Ascending aorta (tissue), 2 donors: ENCODE measurements around the gene ADPRH. TPM values are rescaled to one million over a fixed set of nuclear protein-coding genes. Genes with fewer than 3 reads are reported as not detected.
"Not testable (repeated sequence)": the region's sequence is repeated elsewhere in the genome, so short reads cannot be mapped to it uniquely, and the experiment has no call there.

ENCODE experiments used
- DNase-seq, 2 donors: peaks; one replicate each; pipeline ENCODE4 v3.0.0-alpha.2; 2019; ENCODE audit warnings: low spot score in 2 of 2
- H3K27ac ChIP-seq, 2 donors: fragments of 200-600 bp; sonication (generic); one replicate each; pipeline ENCODE4 v1.5.1; 2016 to 2017; ENCODE audit warnings: mild to moderate bottlenecking in 1 of 2
- H3K27me3 ChIP-seq: fragments of 200-600 bp; sonication (generic); one replicate; pipeline ENCODE4 v1.5.1; 2017
- H3K36me3 ChIP-seq, 2 donors: fragments of 200-600 bp; sonication (generic); one replicate each; pipeline ENCODE4 v1.5.1; 2016
- H3K4me1 ChIP-seq, 2 donors: fragments of 200-600 bp; sonication (generic); one replicate each; pipeline ENCODE4 v1.5.1; 2016 to 2017; ENCODE audit warnings: mild to moderate bottlenecking in 1 of 2
- H3K4me3 ChIP-seq, 2 donors: fragments of 200-600 bp; sonication (generic); one replicate each; pipeline ENCODE4 v1.5.1; 2016 to 2017; ENCODE audit warnings: mild to moderate bottlenecking in 1 of 2
- H3K9me3 ChIP-seq, 2 donors: fragments of 200-600 bp; sonication (generic); one replicate each; pipeline ENCODE4 v1.5.1; 2016
- intact Hi-C: fragments of 100-400 bp; cut with DNase I; formaldehyde crosslinking; loops from one replicate; pipeline ENCODE4 v1.15.1; 2023
- total RNA-seq: library from RNA; depleted of rRNA; stranded (reverse); fragments of >200 nt; gene quantifications from one replicate; pipeline ENCODE4 v1.1.0, GENCODE V29; 2016
- TF ChIP-seq, protein P1 (sequence below), 3 experiments: fragments of 200-600 bp in 2 of 3; fragments of 450-650 bp in 1 of 3; sonication (generic) in 2 of 3; IDR thresholded peaks; one replicate each; pipeline ENCODE4 v1.5.1; 2016 to 2019; ENCODE audit warnings: antibody characterized with exemption in 3 of 3, mild to moderate bottlenecking in 1 of 3, moderate library complexity in 1 of 3

ADPRH gene
- total RNA-seq, 1 donor from 2014 or later, result 32.1 TPM

DNA sequence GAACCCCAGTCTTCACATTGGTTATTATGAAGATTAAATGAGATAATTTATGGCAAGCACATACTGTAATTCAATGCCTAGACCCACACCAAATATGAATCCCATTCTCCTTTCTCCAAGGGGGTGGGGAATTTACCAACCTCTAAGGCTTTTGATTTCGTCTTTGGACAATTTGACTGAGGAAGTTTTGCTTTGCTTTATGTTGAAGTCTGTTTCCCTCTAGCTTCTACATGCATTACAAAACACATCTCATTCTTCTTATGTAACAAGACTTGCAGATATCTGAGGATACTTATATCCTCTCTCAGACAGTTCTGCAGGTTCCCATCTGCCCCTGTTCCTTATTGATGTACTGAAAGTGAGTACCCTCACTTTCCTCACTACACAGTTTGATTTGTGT is 32.1 kb upstream of the ADPRH start:
- Histone ChIP-seq H3K9me3 (no peaks in the 10 kb centered on the region), H3K4me1 (no peaks in the 10 kb centered on the region), H3K4me3 (no peak overlapping the region), H3K27ac (no peak overlapping the region), H3K36me3 (no peaks in the 10 kb centered on the region), H3K27me3 (no peaks in the 10 kb centered on the region)
- DNase-seq, result no peak
- intact Hi-C loops, result no loop called here
- TF ChIP-seq, protein P1, sequence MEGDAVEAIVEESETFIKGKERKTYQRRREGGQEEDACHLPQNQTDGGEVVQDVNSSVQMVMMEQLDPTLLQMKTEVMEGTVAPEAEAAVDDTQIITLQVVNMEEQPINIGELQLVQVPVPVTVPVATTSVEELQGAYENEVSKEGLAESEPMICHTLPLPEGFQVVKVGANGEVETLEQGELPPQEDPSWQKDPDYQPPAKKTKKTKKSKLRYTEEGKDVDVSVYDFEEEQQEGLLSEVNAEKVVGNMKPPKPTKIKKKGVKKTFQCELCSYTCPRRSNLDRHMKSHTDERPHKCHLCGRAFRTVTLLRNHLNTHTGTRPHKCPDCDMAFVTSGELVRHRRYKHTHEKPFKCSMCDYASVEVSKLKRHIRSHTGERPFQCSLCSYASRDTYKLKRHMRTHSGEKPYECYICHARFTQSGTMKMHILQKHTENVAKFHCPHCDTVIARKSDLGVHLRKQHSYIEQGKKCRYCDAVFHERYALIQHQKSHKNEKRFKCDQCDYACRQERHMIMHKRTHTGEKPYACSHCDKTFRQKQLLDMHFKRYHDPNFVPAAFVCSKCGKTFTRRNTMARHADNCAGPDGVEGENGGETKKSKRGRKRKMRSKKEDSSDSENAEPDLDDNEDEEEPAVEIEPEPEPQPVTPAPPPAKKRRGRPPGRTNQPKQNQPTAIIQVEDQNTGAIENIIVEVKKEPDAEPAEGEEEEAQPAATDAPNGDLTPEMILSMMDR (IDR thresholded peaks at IDR 0.05), result no peak

DNA sequence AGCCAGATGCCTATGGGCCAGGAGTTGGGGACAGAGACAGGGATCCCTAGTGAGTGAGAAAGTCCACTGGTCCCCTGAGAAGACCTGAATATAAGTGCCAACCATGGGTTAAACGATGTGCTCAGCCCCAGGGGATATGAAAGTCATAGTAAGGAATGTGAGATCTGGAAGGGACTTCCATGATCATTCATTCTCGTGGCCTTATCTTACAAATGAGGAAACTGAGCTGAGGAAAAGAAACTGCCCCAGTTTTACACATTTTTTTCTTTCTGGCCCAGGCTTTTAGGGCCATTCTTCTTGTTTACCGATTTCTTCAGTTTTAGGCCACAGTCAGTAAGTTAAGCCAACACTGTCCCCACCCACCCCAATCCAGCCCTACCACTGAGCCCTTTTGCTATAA is 31.0 kb upstream of the ADPRH start:
- no peak for DNase-seq
- intact Hi-C loops, result no loop called here
- Histone ChIP-seq H3K36me3 (no peaks in the 10 kb centered on the region), H3K4me1 (no peaks in the 10 kb centered on the region), H3K27ac (no peak overlapping the region), H3K4me3 (no peak overlapping the region), H3K9me3 (no peaks in the 10 kb centered on the region), H3K27me3 (no peaks in the 10 kb centered on the region)
- TF ChIP-seq, protein P1 (IDR thresholded peaks at IDR 0.05), result no peak

DNA sequence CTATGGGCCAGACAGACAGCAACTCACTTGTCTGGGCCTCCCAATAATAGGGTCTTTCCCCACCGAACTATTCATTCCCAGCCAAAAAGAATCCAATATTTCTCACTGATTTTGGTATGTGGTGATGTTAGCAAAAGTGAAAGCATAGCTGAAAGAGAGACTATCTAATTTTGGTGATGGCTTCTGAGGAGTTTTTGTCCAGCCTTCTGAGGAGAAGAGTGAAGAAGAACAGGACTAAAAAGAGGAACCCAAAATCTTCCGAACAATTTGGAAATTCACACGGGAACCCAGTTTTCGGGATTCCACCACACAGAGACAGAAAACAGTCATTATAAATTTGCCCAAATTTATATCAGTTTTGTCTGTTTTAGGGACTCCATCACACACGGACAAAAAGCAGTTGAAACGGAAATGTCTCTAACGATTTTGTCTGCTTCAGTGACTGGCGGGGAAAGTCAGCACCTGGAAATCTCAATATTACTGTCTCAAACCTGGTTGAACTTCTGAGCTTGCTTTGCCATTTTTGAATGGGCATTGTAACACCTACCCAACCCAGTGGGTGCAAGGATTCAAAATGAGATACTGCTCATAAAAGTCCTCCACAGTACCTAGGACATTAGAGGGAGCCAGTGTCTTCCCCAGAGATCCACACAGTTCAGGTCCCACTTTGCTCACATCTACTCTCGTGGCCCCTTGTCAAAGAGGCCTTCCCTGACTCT is 28.9 kb upstream of the ADPRH start:
- H3K9me3 ChIP-seq, result no peaks in the 10 kb centered on the region
- intact Hi-C loops, result no loop called here
- DNase-seq, result no peak
- no peaks in the 10 kb centered on the region for H3K36me3 ChIP-seq
- no peaks in the 10 kb centered on the region for H3K4me1 ChIP-seq
- TF ChIP-seq, protein P1 (IDR thresholded peaks at IDR 0.05), result no peak
- no peak overlapping the region for H3K4me3 ChIP-seq
- H3K27ac ChIP-seq, result no peak overlapping the region
- H3K27me3 ChIP-seq, result no peaks in the 10 kb centered on the region

DNA sequence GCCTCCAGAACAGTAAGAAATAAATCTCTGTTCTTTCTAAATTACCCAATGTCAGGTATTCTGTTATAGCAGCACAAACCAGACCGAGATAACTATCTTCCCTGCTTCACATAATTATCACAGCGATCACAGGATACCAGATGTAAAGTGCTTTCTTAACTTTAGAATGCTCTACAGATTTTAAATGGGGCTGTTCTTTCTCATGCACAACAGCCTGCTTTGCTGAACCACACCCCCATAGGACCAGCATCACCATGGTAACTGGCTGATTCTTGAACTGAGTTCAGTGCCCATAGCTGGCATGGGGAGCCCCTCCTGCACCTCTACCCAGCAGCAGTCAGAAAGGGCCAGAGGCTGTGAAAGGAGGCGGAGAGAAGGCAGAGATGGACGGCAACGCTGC is 27.7 kb upstream of the ADPRH start:
- no peaks in the 10 kb centered on the region for H3K4me1 ChIP-seq
- H3K9me3 ChIP-seq, result no peaks in the 10 kb centered on the region
- no peaks in the 10 kb centered on the region for H3K27me3 ChIP-seq
- no peak overlapping the region for H3K4me3 ChIP-seq
- TF ChIP-seq, protein P1 (IDR thresholded peaks at IDR 0.05), result no peak
- intact Hi-C loops, result no loop called here
- no peaks in the 10 kb centered on the region for H3K36me3 ChIP-seq
- no peak overlapping the region for H3K27ac ChIP-seq
- no peak for DNase-seq

DNA sequence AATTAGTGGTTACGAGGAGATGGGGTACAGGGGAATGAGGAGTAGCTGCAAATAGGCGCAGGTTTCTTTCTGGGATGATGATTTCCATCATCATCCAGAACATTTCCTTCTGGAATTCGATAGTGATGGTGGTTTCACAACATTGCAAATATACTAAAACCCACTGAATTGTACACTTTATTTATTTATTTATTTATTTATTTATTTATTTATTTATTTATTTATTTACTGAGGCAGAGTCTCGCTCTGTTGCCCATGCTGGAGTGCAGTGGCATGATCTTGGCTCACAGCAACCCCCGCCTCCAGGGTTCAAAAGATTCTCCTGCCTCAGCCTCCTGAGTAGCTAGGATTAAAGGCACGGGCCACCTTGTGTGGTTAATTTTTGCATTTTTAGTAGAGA is 26.4 kb upstream of the ADPRH start:
- H3K4me1 ChIP-seq, H3K27me3 ChIP-seq, H3K27ac ChIP-seq, H3K36me3 ChIP-seq, intact Hi-C loops, DNase-seq, H3K9me3 ChIP-seq, H3K4me3 ChIP-seq: not testable (repeated sequence)

DNA sequence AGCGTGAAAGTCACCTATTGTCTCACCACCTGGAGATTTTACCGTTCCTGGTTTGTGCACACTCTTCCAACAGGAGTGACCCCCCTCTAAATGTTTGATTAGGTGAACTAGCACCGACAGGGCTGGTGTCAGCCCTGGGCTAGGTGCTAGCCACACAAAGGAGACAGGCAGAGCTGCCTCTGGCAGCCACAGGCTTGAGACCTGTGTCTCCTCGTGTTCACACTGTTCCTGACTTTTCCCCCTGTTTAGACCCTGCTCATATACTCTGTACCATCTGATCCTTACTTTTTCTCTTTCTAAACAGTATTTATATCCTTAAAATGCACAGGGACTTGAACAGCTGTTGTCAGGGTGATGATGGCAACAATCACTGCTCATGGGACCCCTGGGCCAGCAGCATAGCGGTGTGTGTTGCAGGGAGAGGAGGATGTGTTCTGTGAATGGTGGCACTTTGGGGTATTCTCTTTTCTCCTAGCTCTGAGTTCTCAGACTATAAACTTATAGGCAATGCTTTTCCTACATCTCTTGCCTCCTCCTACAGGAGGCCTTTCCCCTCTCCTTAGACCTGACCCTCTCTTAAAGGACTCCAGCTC is 25.4 kb upstream of the ADPRH start:
- no peak overlapping the region for H3K4me3 ChIP-seq
- TF ChIP-seq, protein P1 (IDR thresholded peaks at IDR 0.05), result no peak
- no peak overlapping the region for H3K27ac ChIP-seq
- no peak for DNase-seq
- H3K36me3 ChIP-seq, result no peaks in the 10 kb centered on the region
- H3K27me3 ChIP-seq, result no peaks in the 10 kb centered on the region
- H3K4me1 ChIP-seq, result no peaks in the 10 kb centered on the region
- no peaks in the 10 kb centered on the region for H3K9me3 ChIP-seq
- intact Hi-C loops, result no loop called here
